GM19438 (cell line): Measurements from ENCODE around the gene ANKMY1.
"Not testable (repeated sequence)": the region's sequence is repeated elsewhere in the genome, so short reads cannot be mapped to it uniquely, and the experiment has no call there.

Experiments used
- ATAC-seq: cut with Tn5 transposase; IDR thresholded peaks from one replicate; pipeline ENCODE4 v1.9.1; 2021; ENCODE audit warnings: low read depth; ENCODE audit not compliant: unreplicated experiment

The ANKMY1 gene

DNA sequence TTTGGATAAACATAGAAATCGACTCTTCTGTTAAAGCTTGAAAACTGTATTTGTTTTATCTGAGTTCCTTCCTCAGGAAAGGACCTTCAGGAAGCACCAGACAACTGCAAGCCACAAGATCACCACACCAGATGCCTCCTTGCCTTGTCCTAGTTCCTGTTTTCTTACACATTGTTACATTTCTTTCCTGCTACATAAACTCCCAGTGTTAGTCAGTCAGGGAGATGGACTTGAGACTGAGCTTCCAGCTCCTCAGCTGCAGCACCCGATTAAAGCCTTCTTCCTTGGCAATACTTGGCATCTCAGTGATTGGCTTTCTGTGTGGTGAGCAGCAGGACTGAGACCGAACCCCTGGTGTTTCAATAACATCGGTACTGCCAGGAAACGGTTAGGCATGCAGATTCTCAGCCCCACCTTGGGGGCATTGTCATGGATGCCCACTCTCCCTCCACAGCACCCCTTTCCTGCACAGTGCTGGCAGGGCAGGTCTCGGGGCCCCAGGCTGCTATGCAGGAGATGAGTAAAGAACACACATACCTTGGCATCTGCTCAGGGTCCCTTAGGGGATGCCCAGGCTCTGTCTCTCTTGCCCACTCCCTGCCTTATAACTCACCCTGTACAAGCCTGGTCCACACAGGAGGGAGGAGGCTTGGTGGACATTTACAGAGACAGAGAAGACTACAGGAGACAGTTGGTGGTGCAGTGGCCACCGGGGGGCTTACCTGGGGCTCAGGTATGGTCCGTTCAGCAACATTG lies 32.6 kb downstream of the ANKMY1 start:
- ATAC-seq: no peak

DNA sequence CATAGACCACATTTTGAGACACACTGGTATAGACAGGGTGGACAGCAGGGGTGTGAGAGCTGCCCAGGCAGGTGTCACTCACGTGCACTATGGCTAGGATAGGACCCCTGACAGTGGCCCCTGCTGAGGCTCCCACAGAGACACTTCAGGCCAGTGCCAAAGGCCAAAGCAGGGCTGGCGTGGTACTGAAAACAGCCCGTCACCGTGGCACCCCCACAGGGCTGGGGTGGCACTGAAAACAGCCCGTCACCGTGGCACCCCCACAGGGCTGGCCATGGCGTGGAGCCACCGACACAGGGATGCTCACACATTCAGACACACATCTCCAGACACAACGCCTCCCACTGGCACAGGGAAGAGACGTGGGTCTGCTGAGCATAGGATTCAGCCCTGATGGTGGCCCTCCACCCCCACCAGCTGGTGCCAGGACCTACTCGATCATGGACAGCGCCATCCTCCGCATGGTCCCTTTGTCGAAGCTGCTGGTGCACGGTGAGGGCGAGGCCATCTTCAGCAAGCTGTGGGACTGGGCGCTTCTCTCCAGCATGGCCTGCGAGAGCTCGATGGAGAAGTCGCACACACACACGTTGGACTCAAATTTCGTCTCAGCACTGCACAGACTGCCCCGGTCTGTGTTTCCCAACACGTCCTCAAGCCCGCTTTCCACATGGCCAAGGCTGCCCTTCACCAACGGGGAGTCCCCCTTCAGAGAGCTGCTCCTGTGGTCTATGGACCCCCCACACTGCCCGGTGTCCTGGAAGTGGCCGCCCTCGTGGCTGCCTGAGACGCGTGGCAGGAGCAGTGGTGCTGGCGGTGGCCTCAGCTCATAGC lies 34.1 kb downstream of the ANKMY1 start:
- ATAC-seq: no peak

DNA sequence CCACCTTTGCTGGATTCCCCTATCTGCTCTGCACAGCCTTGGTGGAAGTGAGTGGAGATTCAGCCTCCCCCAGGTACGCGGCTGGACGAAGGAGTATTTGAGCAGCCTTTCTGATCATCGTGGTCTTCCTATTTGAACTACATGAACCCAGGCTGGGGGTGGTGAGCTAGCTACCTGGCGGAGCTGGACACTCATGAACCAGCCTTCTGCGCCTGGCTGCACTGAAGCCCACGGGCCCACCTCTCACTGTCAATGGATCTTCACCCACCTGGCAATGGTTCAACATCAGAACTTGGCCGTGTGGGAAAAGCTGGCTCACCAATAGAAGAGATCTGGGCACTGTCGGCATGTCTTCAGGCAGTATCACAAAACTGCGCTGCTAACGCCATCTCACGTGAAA lies 35.4 kb downstream of the ANKMY1 start:
- ATAC-seq: no peak

DNA sequence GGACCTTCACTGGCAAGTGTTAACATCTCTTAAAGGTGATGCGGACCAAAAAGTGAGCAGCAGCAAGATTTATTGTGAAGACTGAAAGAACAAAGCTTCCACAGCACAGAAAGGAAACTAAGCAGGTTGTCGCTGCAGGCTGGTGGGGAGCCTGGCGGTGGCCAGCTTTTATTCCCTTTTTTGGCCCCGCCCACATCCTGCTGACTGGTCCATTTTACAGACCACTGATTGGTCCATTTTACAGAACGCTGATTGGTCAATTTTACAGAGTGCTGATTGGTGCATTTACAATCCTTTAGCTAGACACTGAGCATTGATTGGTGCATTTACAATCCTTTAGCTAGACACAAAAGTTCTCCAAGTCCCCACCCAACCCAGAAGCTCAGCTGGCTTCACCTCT lies 35.9 kb downstream of the ANKMY1 start:
- ATAC-seq: not testable (repeated sequence)

DNA sequence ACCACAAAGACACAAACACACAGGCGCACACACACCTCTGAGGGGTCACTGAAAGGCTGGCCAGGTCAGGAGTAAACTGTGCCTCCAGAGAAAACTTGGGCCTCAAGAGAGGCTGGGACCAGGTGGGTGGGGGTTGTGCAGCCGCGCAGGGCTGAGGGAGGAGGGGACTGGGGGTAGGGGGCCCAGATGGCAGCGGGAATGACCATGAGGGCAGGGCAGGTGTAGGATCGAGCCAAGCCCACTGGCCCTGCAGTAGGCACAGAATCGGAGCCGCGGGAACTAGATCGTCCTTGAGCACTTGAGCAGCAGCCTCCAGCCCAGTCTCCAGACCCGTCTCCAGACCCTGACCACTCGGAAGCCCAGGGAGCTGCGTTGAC lies 36.8 kb downstream of the ANKMY1 start:
- no peak for ATAC-seq

DNA sequence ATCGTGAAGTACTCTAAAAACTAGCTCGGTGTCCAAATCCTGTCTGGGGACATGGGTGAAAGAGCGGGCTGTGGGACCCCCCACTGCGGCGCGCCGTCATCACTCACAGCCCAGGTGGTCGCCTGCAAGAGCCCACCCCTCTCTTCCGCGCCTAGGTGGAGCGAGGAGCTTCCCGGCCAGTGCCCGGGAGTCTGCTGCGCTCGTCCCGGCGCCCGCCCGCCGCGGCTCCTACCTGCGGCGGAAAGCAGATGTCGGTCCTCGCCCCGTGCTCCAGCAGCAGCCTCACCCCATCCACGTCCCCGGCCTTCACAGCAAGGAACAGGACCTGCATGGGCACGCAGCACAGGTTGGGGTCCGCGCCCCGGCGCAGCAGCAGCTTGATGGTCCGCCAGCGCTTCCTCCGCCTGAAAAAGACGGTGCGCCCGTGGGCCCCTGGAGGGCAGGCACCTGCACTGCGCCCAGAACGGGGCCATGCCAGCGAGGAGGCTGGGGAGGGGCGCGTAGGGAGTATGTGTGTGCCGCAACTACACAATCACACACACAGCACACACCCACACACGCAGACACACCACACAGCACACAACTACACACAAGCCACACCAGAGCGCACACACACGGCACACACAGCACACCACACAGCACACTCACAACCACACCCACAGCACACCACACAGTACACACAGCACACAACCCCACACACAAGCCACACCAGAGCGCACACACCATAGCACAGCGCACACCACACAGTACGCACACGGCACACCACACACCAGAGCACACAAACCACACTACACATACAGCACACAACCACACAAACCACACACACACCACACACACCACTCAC lies 37.4 kb downstream of the ANKMY1 start:
- ATAC-seq: no peak

DNA sequence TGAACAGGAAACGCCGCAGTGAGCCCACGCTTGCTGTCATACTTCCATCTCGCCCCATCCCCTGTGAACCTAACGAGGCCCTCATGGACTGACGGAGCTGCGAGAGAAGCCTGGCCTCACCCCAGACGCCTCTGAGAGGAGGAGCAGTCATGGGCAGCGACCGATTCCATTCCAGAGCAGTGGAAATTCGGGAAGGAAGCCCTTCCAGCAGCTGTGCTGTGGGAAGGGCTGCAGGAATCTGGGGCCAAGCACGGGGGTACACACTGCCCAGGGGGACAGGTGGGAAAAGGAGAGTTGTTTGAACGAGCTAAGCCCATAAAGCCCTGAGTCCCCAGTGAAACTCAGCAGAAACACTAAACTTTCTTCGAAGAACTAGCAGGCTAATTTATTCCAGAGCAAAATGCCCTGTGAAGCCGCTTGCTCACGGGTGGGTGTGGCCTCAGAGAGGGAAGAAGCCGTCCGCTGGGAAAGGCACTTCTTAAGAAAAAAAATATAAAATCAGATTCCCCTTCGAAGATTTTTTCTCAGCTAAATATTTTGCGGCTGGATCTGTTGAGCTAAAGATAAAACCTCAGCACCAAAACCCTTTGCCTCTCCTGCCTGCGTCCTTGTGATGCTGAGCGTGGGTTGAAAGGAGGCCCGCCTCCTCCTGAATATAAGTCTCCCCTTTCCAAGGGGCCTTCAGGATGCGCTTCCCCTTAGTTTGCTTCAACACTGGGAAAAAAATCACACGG lies 38.2 kb downstream of the ANKMY1 start:
- ATAC-seq: no peak

DNA sequence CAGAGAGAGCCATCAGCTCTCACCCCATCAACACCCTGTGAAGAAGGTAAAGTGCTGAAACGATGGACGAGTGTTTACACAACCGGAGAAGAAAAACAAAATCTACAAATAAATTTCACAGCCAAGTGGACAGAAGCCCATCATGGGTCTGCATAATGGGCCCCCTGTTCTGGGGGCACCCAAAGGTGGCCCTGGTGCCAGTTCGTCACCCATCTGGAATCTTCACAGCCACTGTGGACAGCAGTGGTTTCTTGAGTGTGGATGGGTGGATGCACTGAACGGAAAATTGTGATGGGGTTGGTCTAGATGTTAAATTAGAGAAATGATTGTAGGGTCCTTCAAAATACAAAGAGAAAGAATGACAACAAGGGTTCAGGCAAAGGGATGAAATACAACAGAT lies 38.8 kb downstream of the ANKMY1 start:
- no peak for ATAC-seq

DNA sequence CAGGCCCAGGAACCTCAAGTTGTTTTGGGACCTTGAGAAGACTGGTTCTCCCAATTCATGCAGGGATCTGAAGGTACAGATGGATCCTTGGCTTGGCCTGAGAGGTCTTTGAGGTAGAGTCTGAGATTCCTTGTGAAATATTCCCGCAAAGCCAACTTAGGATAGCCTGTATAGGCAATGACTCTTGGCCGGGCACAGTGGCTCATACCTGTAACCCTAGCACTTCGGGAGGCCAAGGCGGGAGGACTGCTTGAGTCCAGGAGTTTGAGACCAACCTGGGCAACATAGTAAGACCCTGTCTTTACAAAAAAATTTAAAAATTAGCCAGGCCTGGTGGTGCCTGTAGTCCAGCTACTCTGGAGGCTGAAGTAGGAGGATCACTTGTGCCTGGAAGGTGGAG lies 40.4 kb downstream of the ANKMY1 start:
- no peak for ATAC-seq

DNA sequence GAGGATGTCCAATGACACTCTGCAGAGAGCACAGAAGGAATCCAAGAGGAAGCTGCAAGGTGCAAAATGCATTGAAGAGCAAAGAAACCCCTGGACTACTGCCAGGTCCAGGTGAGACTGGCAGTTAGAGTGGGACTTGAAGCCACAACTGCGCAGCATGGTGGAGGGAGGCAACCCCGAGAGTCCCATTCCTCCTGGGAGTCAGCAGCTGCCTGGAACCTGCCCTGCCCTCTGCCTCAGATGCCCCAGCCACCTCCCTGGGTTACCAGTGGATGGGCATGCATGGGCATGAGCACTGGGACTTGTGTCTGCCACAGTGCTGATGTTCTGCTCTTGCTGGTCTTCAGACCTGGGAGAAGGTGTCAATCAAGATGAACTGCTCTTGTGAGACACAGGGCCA lies 43.2 kb downstream of the ANKMY1 start:
- ATAC-seq: no peak

DNA sequence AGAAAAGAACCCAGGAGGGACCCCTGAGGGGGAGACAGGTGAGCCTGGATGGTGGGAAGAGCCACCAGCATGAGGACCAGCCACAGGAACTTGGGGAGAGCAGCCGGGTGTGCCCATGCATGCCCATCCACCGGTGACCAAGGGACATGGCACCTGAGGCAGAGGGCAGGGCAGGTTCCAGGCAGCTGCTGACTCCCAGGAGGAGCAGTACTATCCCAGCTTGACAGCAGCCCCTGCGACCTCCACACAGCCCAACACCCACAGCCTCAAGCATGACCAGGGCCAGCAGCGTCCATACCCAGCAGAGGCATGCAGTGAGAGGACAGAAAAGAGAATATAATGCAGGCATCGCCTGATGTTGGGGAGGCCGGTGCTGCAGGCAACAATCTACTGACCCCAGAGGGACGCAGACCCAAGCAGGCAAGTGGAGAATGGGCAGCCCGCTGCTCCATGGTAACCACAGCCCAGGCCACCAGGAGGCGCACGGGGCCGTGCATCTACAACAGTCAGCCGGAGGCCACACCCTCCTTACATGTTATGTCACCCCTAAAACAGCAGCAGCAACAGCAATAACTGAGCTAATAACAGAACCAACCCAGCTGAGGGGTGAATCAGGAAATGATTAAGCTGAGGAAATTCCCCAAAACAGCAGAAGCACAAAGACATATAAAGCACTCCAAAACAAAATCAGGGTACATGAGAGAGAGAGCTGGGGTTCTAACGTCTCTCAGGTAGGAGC lies 44.1 kb downstream of the ANKMY1 start:
- ATAC-seq: peak; percentile 83

DNA sequence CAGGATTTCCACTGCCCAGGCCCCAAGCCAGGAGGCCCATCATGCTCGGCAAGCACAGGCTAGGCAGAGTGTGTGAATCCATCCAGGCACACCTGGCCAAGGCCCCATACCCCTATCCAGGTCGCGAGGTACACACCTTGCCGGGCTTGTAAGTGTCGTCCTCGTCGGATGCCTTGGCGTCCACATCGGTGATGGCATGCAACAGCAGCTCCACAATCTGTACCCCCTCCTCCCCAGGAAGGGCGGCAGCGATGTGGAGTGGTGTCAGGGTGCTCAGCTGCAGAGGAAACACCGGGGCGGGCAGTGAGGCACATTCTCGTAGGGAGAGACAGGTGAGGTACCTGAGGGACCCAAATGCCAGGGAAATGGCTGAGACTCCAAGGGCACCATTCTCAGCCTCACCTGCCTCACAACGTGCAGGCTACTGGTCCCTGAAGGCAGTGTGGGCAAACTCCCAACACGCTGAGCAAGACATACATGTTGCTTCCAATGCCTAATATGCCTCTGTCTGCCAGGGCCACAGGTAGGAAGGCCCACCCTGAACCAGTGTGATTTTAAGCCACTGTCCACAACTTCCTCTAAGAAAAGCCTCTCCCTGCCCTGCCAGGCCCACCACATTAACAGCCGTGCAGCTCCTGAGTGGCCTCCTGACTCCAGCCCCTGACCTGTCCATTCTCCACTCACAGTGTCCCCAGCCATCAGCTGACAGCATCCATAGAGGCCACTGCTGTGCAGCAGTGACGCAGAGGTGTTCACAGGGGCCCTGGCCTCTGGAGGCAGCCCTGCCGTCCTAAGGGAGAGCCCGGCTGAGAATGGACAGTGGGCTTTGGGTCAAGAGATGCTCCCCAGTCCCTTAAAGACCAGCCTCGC lies 44.9 kb downstream of the ANKMY1 start:
- ATAC-seq: no peak

DNA sequence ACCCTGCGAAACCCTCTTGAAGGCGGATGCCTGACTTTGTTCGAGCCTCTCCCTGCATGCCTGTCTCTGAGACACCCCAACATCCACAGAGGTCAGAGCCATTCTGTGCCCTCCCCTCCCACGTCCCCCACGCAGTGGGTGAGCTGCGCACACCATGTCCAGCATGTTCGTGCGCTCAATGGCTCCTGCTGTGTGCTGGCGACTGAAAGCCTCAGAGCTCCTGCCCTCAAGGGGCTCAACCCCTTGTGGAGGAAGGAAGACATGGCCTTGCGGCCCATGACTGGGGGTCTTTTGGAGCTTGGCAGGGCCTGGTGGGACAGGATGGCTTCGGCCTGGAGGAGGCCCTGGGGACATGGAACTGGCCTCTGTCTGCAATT lies 45.7 kb downstream of the ANKMY1 start:
- no peak for ATAC-seq

DNA sequence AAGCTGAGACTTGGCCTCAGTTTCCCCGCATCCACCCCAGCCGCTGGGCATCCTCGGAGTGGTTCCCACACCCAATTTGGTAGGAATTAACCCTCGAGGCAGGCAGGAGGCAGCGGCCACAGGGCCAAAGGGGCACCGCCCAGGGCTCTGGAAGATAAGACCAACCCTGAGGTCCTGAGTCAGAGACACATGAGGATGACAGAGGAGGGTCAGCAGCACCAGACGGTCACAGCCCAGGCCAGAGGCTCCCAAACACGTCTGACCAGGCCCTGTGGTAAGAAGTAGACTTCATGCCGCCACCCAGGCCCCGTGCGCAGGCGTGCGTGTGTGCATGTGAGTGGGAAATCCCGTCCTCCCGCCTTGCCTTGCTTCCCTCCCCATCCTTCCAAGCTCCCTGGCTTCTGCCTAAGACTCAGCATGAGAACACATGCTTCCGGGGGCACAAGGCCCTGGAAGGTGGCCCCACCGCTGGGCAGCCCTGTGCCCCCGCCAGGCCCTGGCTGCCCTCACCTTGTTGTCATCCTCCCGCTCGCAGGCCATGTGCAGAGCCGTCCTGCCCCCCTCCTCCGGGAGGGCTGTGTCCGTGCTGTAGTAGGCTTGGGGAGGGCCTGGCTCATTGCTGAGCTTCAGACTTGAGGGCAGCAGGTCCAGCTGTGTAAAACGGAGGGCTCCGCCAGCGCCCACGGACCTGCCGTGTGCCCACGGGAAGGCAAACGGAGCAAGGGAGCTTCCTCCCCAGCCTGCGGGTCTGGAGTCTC lies 46.3 kb downstream of the ANKMY1 start:
- ATAC-seq: no peak

DNA sequence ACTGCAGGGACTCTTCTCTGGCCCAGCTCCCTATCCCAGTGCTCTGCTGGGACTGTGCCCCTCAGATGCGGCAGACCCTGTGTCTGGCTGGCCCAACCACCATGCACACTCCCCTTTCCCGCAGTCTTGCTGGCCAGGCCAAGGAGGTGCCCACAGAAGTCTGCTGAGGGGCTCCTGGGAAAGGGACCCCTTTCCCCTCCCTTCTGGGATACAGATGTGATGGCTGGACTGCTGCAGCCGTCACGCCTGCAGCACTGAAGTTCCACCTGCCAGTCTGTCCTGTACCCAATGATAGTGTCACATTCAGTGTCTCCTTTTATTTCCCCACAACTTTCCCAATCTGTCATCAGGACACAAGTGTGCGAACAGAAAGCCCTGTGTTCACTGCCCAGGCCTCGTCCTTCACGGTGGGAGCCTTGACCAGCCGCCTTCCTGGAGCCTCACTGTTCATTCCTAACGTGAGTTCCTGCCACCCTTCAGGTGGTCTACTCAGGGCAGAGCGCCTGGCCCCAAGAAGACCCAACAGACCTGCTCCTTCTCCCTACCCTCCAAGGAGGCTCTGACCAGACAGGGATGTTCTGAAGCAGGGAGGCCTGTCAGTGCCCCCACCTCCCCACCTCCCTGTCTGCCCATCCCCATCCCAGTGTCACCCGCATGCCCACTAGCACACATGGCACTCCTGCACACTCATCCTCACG lies 47.1 kb downstream of the ANKMY1 start:
- no peak for ATAC-seq

DNA sequence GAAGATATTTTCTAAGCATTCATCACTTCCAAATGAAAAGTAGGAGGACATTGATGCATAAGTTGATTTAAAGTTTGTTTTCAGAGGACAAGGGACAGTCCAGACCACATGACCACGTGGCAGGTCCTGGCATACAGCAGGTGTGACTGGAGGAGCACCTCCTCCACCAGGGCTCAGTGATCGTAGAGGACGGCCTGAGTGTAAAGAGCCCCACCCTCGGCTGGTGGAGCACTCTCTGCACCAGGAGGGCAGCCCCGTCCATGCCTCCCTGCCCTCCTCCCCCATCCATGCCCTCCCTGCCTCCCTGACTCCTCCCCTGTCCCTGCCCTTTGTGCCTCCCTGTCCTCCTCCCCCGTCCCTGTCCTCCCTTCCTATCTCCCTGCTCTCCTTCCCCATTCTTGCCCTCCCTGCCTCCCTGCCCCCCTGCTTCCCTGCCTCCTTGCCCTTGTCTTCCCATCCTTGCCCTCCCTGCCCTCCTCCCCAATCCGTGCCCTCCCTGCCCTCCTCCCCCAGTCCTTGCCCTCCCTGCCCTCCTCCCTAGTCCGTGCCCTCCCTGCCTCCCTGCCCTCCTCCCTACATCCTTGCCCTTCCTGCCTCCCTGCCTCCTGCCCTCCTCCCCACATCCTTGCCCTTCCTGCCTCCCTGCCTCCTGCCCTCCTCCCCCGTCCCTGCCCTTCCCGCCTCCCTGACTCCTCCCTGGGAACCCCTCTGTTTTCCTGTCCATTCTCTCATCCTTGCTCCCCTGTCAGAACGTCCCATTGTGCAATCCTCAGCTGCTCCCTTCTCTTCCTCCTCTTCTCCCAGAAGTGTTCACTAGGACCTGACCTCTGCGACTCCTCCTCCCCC lies 47.9 kb downstream of the ANKMY1 start:
- ATAC-seq: no peak
